Transverse colon (tissue), 3 donors: Measurements from ENCODE around the gene MAP1LC3B.

Experiments
- CTCF ChIP-seq, 5 experiments: fragments of 200-600 bp in 3 of 5; fragments of 450-650 bp in 2 of 5; sonication (generic) in 3 of 5; IDR thresholded peaks; 1 replicate in 2 of 5; 2 replicates in 3 of 5; pipeline ENCODE4 v1.5.1; 2016 to 2017; ENCODE audit warnings: antibody characterized with exemption in 5 of 5, inconsistent platforms in 3 of 5, mild to moderate bottlenecking in 2 of 5, moderate library complexity in 1 of 5
- EP300 ChIP-seq: sonication (generic); formaldehyde crosslinking; IDR thresholded peaks from one replicate; pipeline ENCODE4 v1.6.1; 2017; ENCODE audit warnings: antibody characterized with exemption, low read depth
- POLR2A ChIP-seq: fragments of 450-650 bp; IDR thresholded peaks from one replicate; pipeline ENCODE4 v1.6.1; 2016; ENCODE audit warnings: antibody characterized with exemption, mild to moderate bottlenecking, moderate library complexity

- TF ChIP-seq CTCF (IDR thresholded peaks at IDR 0.05): no peak
- TF ChIP-seq POLR2A: no peak
- TF ChIP-seq EP300: no peak
These were observed 33.0 kb upstream of the MAP1LC3B start for GRCh38 chr16:87359121-87359520.
